RWPE2 (cell line): Measurements from ENCODE around the gene DMD.

Experiments used
- ATAC-seq: fragments of 200-7000 bp; cut with Tn5 transposase; 3 replicates; pipeline ENCODE4 v1.9.1; 2021; ENCODE audit warnings: low read depth
- DNase-seq: peaks from one replicate; pipeline ENCODE4 v3.0.0-alpha.2; 2020; ENCODE audit warnings: low spot score
- H3K27ac ChIP-seq: fragments of 450-650 bp; 2 replicates; pipeline ENCODE4 v1.5.1; 2017; ENCODE audit warnings: mild to moderate bottlenecking; ENCODE audit not compliant: poor library complexity, severe bottlenecking
- H3K27me3 ChIP-seq: fragments of 250-450 bp; sonication (Bioruptor Pico); 2 replicates; pipeline ENCODE4 v1.5.1; 2021; ENCODE audit warnings: mild to moderate bottlenecking, moderate library complexity; ENCODE audit not compliant: insufficient read depth, poor library complexity, severe bottlenecking
- H3K36me3 ChIP-seq: fragments of 250-450 bp; sonication (Bioruptor Pico); 2 replicates; pipeline ENCODE4 v1.5.1; 2020; ENCODE audit warnings: low read depth, mild to moderate bottlenecking, moderate library complexity
- H3K4me1 ChIP-seq: fragments of 250-450 bp; sonication (Bioruptor Pico); 2 replicates; pipeline ENCODE4 v1.5.1; 2021; ENCODE audit warnings: mild to moderate bottlenecking, moderate library complexity; ENCODE audit not compliant: insufficient read depth, poor library complexity, severe bottlenecking
- H3K4me3 ChIP-seq: fragments of 250-450 bp; sonication (Bioruptor Pico); 2 replicates; pipeline ENCODE4 v1.5.1; 2021; ENCODE audit warnings: mild to moderate bottlenecking, moderate library complexity; ENCODE audit not compliant: severe bottlenecking
- H3K9me3 ChIP-seq: fragments of 250-450 bp; sonication (Bioruptor Pico); 2 replicates; pipeline ENCODE4 v1.5.1; 2021; ENCODE audit warnings: mild to moderate bottlenecking, moderate library complexity; ENCODE audit not compliant: severe bottlenecking
- CTCF ChIP-seq: fragments of 450-650 bp; IDR thresholded peaks from one replicate; pipeline ENCODE4 v1.5.1; 2017; ENCODE audit warnings: mild to moderate bottlenecking, moderate library complexity; ENCODE audit not compliant: poor library complexity, severe bottlenecking

DMD gene

GRCh38 chrX:32496671-32497070, 714.7 kb downstream of the DMD start:
- DNase-seq: no peak
- ATAC-seq: no peak
- Histone ChIP-seq H3K4me1 (no peaks in the 10 kb centered on the region), H3K27ac (no peak overlapping the region), H3K36me3 (no peaks in the 10 kb centered on the region), H3K4me3 (no peak overlapping the region), H3K9me3 (no peaks in the 10 kb centered on the region), H3K27me3 (no peaks in the 10 kb centered on the region)
- no peak for TF ChIP-seq CTCF

GRCh38 chrX:32495855-32496254, 715.5 kb downstream of the DMD start:
- ATAC-seq (no peak), DNase-seq (no peak)
- no peaks in the 10 kb centered on the region for H3K27me3 ChIP-seq
- H3K36me3 ChIP-seq: no peaks in the 10 kb centered on the region
- no peak overlapping the region for H3K4me3 ChIP-seq
- no peak overlapping the region for H3K27ac ChIP-seq
- no peak for TF ChIP-seq CTCF
- no peaks in the 10 kb centered on the region for H3K4me1 ChIP-seq
- no peaks in the 10 kb centered on the region for H3K9me3 ChIP-seq

GRCh38 chrX:32489125-32489524, 722.2 kb downstream of the DMD start:
- Histone ChIP-seq H3K36me3 (no peaks in the 10 kb centered on the region), H3K27me3 (no peaks in the 10 kb centered on the region), H3K4me1 (no peaks in the 10 kb centered on the region), H3K27ac (no peak overlapping the region), H3K4me3 (no peak overlapping the region), H3K9me3 (no peaks in the 10 kb centered on the region)
- no peak for TF ChIP-seq CTCF
- DNase-seq (no peak), ATAC-seq (no peak)

GRCh38 chrX:32483534-32484136, 727.7 kb downstream of the DMD start:
- TF ChIP-seq CTCF: peak; percentile 40
- no peak for ATAC-seq
- Histone ChIP-seq H3K36me3 (no peaks in the 10 kb centered on the region), H3K4me3 (no peak overlapping the region), H3K27me3 (no peaks in the 10 kb centered on the region), H3K27ac (no peak overlapping the region), H3K4me1 (no peaks in the 10 kb centered on the region), H3K9me3 (no peaks in the 10 kb centered on the region)
- no peak for DNase-seq

- Histone ChIP-seq H3K9me3 (no peaks in the 10 kb centered on the region), H3K4me1 (no peaks in the 10 kb centered on the region), H3K27ac (no peak overlapping the region), H3K27me3 (no peaks in the 10 kb centered on the region), H3K4me3 (no peak overlapping the region), H3K36me3 (no peaks in the 10 kb centered on the region)
- no peak for TF ChIP-seq CTCF
- DNase-seq: no peak
- no peak for ATAC-seq
These were observed 731.3 kb downstream of the DMD start for GRCh38 chrX:32480019-32480418.
